ENCODE data around the gene DUS1L.

Gene DUS1L

DNA sequence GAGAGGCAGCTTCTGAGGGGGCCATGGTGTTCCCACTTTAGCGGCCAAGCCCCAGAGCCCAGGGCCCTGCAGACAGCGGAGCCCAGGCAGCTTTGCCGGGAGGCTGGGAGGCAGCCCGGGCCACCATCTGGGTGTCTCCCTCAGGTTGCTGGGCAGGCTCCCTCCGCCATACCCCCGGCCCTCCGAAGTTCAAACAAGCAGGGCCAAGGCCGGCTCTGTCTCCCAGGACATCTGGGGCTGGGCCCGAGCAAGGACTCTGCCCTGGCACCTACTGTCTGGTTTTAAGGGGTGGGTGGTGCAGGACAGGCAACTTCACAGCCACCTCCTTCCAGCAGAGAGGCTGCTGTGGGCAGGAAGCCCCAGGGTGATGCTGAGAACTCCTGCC is 2.6 kb downstream of the DUS1L start:
- peaks cover 14% of the 10 kb centered on the region for H3K36me3 ChIP-seq (ENCODE audit: insufficient read depth, low read length)
- no peaks in the 10 kb centered on the region for H3K9me3 ChIP-seq (ENCODE audit: control insufficient read depth, insufficient read depth, low read length)
- no peak overlapping the region for H3K9ac ChIP-seq (ENCODE audit: low read depth, low read length)
- no peaks in the 10 kb centered on the region for H3K4me1 ChIP-seq (ENCODE audit: insufficient read depth, low read length)

- Histone ChIP-seq H3K9me3 (ENCODE audit: control insufficient read depth, insufficient read depth, low read length) (no peaks in the 10 kb centered on the region), H3K9ac (ENCODE audit: low read depth, low read length) (no peak overlapping the region), H3K36me3 (ENCODE audit: insufficient read depth, low read length) (peaks cover 17% of the 10 kb centered on the region), H3K4me1 (ENCODE audit: insufficient read depth, low read length) (no peaks in the 10 kb centered on the region)
Observed at GRCh38 chr17:82062076-82062983, 3.3 kb downstream of the DUS1L start.

DNA sequence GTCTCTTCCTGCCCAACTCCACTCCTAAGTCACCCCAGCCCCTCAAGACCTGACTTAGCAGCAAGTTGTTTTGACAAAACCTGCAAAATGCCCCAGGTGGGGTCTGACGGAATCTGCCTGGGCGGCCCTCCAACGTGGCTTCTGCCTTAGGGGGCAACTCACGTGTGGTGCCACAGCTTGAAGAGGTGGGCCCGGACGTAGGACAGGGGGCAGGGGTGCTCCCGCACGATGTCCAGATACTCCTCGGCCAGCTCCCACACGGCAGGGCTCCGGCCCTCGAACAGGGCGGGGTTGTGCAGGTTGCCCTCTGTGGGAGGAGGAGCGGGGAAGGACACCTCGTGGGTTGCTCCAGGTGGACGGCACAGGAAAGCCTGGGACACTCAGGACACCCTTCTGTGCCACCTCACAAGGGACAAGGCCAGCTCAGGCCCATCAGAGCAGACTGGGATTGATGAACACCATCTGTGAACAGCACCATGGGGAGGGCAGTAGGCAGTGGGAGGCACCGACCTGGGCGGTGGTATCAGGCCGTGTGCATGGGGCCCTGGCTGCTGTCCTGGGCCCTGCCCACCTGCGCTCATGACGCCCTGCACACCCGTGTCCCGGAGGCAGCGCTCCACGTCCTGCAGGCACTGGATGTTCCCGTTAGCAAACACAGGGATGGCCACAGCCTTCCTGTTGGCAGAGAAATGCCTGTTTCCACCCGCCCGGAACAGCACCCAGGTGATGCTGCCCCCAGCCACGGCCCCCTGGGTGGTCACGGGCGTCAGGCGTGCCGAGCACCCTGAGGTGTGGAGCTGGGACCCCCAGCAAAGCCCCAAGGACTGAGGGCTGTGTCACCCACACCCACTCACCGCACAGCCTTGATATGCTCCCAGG is 4.3 kb downstream of the DUS1L start:
- Histone ChIP-seq H3K9ac (ENCODE audit: low read depth, low read length) (no peak overlapping the region), H3K4me1 (ENCODE audit: insufficient read depth, low read length) (no peaks in the 10 kb centered on the region), H3K36me3 (ENCODE audit: insufficient read depth, low read length) (peaks cover 17% of the 10 kb centered on the region), H3K9me3 (ENCODE audit: control insufficient read depth, insufficient read depth, low read length) (no peaks in the 10 kb centered on the region)

GRCh38 chr17:82060614-82061013 is 5.0 kb downstream of the DUS1L start:
- Histone ChIP-seq H3K36me3 (ENCODE audit: insufficient read depth, low read length) (peaks cover 17% of the 10 kb centered on the region), H3K9ac (ENCODE audit: low read depth, low read length) (no peak overlapping the region), H3K4me1 (ENCODE audit: insufficient read depth, low read length) (no peaks in the 10 kb centered on the region), H3K9me3 (ENCODE audit: control insufficient read depth, insufficient read depth, low read length) (no peaks in the 10 kb centered on the region)

GRCh38 chr17:82060001-82060380 is 5.6 kb downstream of the DUS1L start:
- H3K9ac ChIP-seq (ENCODE audit: low read depth, low read length) = no peak overlapping the region
- H3K4me1 ChIP-seq (ENCODE audit: insufficient read depth, low read length) = no peaks in the 10 kb centered on the region
- no peaks in the 10 kb centered on the region for H3K9me3 ChIP-seq (ENCODE audit: control insufficient read depth, insufficient read depth, low read length)
- peaks cover 17% of the 10 kb centered on the region for H3K36me3 ChIP-seq (ENCODE audit: insufficient read depth, low read length)

- Histone ChIP-seq H3K4me1 (ENCODE audit: insufficient read depth, low read length) (no peaks in the 10 kb centered on the region), H3K9ac (ENCODE audit: low read depth, low read length) (no peak overlapping the region), H3K9me3 (ENCODE audit: control insufficient read depth, insufficient read depth, low read length) (no peaks in the 10 kb centered on the region), H3K36me3 (ENCODE audit: insufficient read depth, low read length) (peaks cover 20% of the 10 kb centered on the region)
Observed at GRCh38 chr17:82059272-82060000, 6.2 kb downstream of the DUS1L start.

DNA sequence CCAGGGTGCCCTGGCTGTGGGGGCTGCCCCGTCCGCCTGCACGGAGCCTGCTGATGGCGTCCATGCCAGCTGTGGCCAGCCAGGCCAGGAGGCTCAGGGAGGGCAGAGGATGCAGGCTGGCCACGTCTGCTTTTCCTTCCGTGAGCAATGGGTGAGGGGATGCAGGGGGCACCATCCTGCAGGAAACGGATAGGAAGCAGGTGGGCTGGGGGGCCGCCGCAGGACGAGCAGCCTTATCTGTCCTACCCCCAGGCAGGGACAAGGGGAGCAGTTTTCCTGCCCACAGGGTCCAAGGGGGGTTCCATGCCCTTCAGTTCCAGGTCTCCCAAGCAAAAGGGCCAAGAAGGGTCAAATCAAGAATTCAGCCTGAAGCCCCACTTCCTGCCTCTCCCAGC is 6.8 kb downstream of the DUS1L start:
- no peaks in the 10 kb centered on the region for H3K9me3 ChIP-seq (ENCODE audit: control insufficient read depth, insufficient read depth, low read length)
- H3K36me3 ChIP-seq (ENCODE audit: insufficient read depth, low read length) = peaks cover 20% of the 10 kb centered on the region
- H3K4me1 ChIP-seq (ENCODE audit: insufficient read depth, low read length) = no peaks in the 10 kb centered on the region

GRCh38 chr17:82058230-82058854 is 7.3 kb downstream of the DUS1L start:
- peaks cover 20% of the 10 kb centered on the region for H3K36me3 ChIP-seq (ENCODE audit: insufficient read depth, low read length)
- no peak overlapping the region for H3K9ac ChIP-seq (ENCODE audit: low read depth, low read length)
- no peaks in the 10 kb centered on the region for H3K4me1 ChIP-seq (ENCODE audit: insufficient read depth, low read length)
- no peaks in the 10 kb centered on the region for H3K9me3 ChIP-seq (ENCODE audit: control insufficient read depth, insufficient read depth, low read length)

More for the DNA sequence above, 6.8 kb downstream of the DUS1L start:
- H3K9ac ChIP-seq (ENCODE audit: low read depth, low read length) = no peak overlapping the region

- Histone ChIP-seq H3K9me3 (ENCODE audit: control insufficient read depth, insufficient read depth, low read length) (no peaks in the 10 kb centered on the region), H3K9ac (ENCODE audit: low read depth, low read length) (no peak overlapping the region), H3K4me1 (ENCODE audit: insufficient read depth, low read length) (no peaks in the 10 kb centered on the region), H3K36me3 (ENCODE audit: insufficient read depth, low read length) (peaks cover 14% of the 10 kb centered on the region)
Observed at GRCh38 chr17:82056729-82057621, 8.6 kb downstream of the DUS1L start.

GRCh38 chr17:82055965-82056728 is 9.5 kb downstream of the DUS1L start:
- Histone ChIP-seq H3K36me3 (ENCODE audit: insufficient read depth, low read length) (peaks cover 11% of the 10 kb centered on the region; the same call in 1 of the 2 replicates), H3K9ac (ENCODE audit: low read depth, low read length) (no peak overlapping the region)

GRCh38 chr17:82055023-82055964 is 10.3 kb downstream of the DUS1L start:
- Histone ChIP-seq H3K9ac (ENCODE audit: low read depth, low read length) (no peak overlapping the region), H3K36me3 (ENCODE audit: insufficient read depth, low read length) (peaks cover 10% of the 10 kb centered on the region; the same call in 1 of the 2 replicates), H3K4me1 (ENCODE audit: insufficient read depth, low read length) (no peaks in the 10 kb centered on the region; the same call in 1 of the 2 replicates), H3K9me3 (ENCODE audit: control insufficient read depth, insufficient read depth, low read length) (no peaks in the 10 kb centered on the region)

More at GRCh38 chr17:82055965-82056728, 9.5 kb downstream of the DUS1L start:
- Histone ChIP-seq H3K9me3 (ENCODE audit: control insufficient read depth, insufficient read depth, low read length) (no peaks in the 10 kb centered on the region), H3K4me1 (ENCODE audit: insufficient read depth, low read length) (no peaks in the 10 kb centered on the region)
